SK-N-SH (cell line): Measurements from ENCODE around the gene CBFA2T3.

Source experiments
- EP300 ChIP-seq, 2 experiments: IDR thresholded peaks; 2 replicates each; pipeline versions ENCODE4 v1.4.0 to v1.6.1; 2012; ENCODE audit warnings: borderline replicate concordance in 1 of 2, low read depth in 1 of 2, low read length in 1 of 2
- GABPA ChIP-seq: IDR thresholded peaks from 2 replicates; pipeline ENCODE4 v1.4.0; 2012; ENCODE audit warnings: low read depth, mild to moderate bottlenecking
- GATA2 ChIP-seq: sonication (generic); formaldehyde crosslinking; IDR thresholded peaks from 2 replicates; pipeline ENCODE4 v1.5.0; 2020; ENCODE audit warnings: mild to moderate bottlenecking, missing genetic modification reagents
- RFX5 ChIP-seq: IDR thresholded peaks from 2 replicates; pipeline ENCODE4 v1.6.1; 2012; ENCODE audit warnings: mild to moderate bottlenecking, improper control_type of control experiment, low read length
- TEAD4 ChIP-seq: IDR thresholded peaks from 2 replicates; pipeline ENCODE4 v1.4.0; 2012; ENCODE audit warnings: mild to moderate bottlenecking, borderline replicate concordance; ENCODE audit not compliant: insufficient read depth
- TF ChIP-seq, protein P1 (sequence below): fragments of 200-600 bp; sonication (generic); IDR thresholded peaks from 2 replicates; pipeline ENCODE4 v1.6.1; 2017; ENCODE audit warnings: antibody characterized with exemption, mild to moderate bottlenecking, moderate library complexity

DNA sequence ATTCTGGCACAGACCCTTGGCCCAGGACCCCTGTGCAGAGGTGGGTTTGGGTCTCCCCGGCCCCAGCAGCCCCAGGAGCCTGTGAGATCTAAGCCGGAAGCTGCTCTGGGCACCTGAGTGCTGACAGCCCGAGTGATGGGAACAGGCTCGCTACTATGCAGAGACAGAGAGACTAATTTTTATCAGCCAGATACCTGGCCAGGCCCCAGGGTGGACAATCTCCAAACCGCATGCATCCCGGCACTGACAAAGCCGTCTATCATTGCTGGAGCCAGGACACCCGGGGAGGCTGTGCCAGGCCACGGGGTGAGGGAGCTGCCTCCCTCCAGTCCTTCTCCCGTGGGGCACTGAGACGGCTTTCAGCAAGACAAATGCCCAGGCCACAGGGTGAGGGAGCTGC, 25.0 kb downstream of the CBFA2T3 start:
- TF ChIP-seq TEAD4 (no peak), RFX5 (no peak), GABPA (no peak), EP300 (IDR thresholded peaks at IDR 0.05; ENCODE audit: borderline replicate concordance in 1 of 2, low read depth in 1 of 2, low read length in 1 of 2) (no peak), GATA2 (CRISPR knock-in tag) (no peak)
- TF ChIP-seq, protein P1, sequence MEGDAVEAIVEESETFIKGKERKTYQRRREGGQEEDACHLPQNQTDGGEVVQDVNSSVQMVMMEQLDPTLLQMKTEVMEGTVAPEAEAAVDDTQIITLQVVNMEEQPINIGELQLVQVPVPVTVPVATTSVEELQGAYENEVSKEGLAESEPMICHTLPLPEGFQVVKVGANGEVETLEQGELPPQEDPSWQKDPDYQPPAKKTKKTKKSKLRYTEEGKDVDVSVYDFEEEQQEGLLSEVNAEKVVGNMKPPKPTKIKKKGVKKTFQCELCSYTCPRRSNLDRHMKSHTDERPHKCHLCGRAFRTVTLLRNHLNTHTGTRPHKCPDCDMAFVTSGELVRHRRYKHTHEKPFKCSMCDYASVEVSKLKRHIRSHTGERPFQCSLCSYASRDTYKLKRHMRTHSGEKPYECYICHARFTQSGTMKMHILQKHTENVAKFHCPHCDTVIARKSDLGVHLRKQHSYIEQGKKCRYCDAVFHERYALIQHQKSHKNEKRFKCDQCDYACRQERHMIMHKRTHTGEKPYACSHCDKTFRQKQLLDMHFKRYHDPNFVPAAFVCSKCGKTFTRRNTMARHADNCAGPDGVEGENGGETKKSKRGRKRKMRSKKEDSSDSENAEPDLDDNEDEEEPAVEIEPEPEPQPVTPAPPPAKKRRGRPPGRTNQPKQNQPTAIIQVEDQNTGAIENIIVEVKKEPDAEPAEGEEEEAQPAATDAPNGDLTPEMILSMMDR, result no peak
